CD4-positive, alpha-beta T cell (primary cell): ENCODE data around the gene FAM163B. TPM values are rescaled to one million over a fixed set of nuclear protein-coding genes. Genes with fewer than 3 reads are reported as not detected.

Experiments
- ATAC-seq: fragments of 200-7000 bp; cut with Tn5 transposase; one replicate; pipeline ENCODE4 v1.10.0; 2022; ENCODE audit warnings: mild to moderate bottlenecking; ENCODE audit not compliant: poor library complexity
- CTCF ChIA-PET: fragments of 350-600 bp; sonication (Branson Sonifier 250); formaldehyde crosslinking; loops from one replicate; lab custom pipeline; 2021; ENCODE audit warnings: antibody characterized with exemption, inconsistent platforms; lab: Charles Lee
- POLR2A ChIA-PET: fragments of 350-600 bp; sonication (Branson Sonifier 250); formaldehyde crosslinking; loops from one replicate; lab custom pipeline; 2021; ENCODE audit warnings: antibody characterized with exemption, inconsistent platforms; lab: Charles Lee
- DNase-seq, 14 experiments: peaks; one replicate each; pipeline ENCODE4 v3.0.0-alpha.2; 2013 to 2020; ENCODE audit warnings: mixed read lengths in 2 of 14
- H3K27ac ChIP-seq, 2 donors: one replicate each; pipeline versions ENCODE4 v1.5.1 to v1.7.0; 2013; ENCODE audit warnings: low read length in 2 of 2, low read depth in 1 of 2, mild to moderate bottlenecking in 1 of 2
- H3K27me3 ChIP-seq, 2 experiments: 1 replicate in 1 of 2; 2 replicates in 1 of 2; pipeline versions ENCODE4 v1.6.1 to v1.7.0; 2013; ENCODE audit warnings: low read length in 2 of 2, control low read depth in 1 of 2, mild to moderate bottlenecking in 1 of 2, moderate library complexity in 1 of 2; ENCODE audit not compliant: insufficient read depth in 2 of 2, control insufficient read depth in 1 of 2
- H3K36me3 ChIP-seq: one replicate; pipeline ENCODE4 v1.6.1; 2013; ENCODE audit warnings: low read length, control low read depth; ENCODE audit not compliant: insufficient read depth
- H3K4me1 ChIP-seq: one replicate; pipeline ENCODE4 v1.6.1; 2013; ENCODE audit warnings: low read length, control low read depth; ENCODE audit not compliant: insufficient read depth
- H3K4me3 ChIP-seq: one replicate; pipeline ENCODE4 v1.5.1; 2013; ENCODE audit warnings: mild to moderate bottlenecking, low read length, moderate library complexity
- H3K9me3 ChIP-seq, 2 experiments: 1 replicate in 1 of 2; 2 replicates in 1 of 2; pipeline versions ENCODE4 v1.6.1 to v1.7.0; 2013; ENCODE audit warnings: low read length in 2 of 2, mild to moderate bottlenecking in 2 of 2, control low read depth in 1 of 2, moderate library complexity in 1 of 2; ENCODE audit not compliant: control insufficient read depth in 1 of 2, insufficient read depth in 1 of 2
- H3K27ac Mint-ChIP-seq: one replicate; pipeline ENCODE4 v1.8.0; 2020; ENCODE audit warnings: mixed read lengths
- H3K27me3 Mint-ChIP-seq: one replicate; pipeline ENCODE4 v1.8.0; 2021; ENCODE audit warnings: mixed read lengths
- H3K36me3 Mint-ChIP-seq: one replicate; pipeline ENCODE4 v1.8.0; 2021; ENCODE audit warnings: low read depth, mixed read lengths
- H3K4me1 Mint-ChIP-seq: one replicate; pipeline ENCODE4 v1.8.0; 2021; ENCODE audit warnings: low read depth, mixed read lengths
- H3K4me3 Mint-ChIP-seq: one replicate; pipeline ENCODE4 v1.8.0; 2020; ENCODE audit warnings: mild to moderate bottlenecking, mixed read lengths
- H3K9me3 Mint-ChIP-seq: one replicate; pipeline ENCODE4 v1.8.0; 2020; ENCODE audit warnings: mixed read lengths
- CTCF ChIP-seq: fragments of 200-600 bp; IDR thresholded peaks from one replicate; pipeline ENCODE4 v1.8.0; 2022; ENCODE audit warnings: antibody characterized with exemption, mild to moderate bottlenecking
- intact Hi-C, 2 experiments: fragments of 100-400 bp; cut with DNase I in 1 of 2; cut with micrococcal nuclease in 1 of 2; formaldehyde crosslinking; loops; one replicate each; pipeline versions ENCODE4 v1.15.1 to v1.9.0; 2023 to 2025; cut with DNase I, micrococcal nuclease
- total RNA-seq, 174 experiments: library from RNA in 2 of 174; stranded (reverse) in 2 of 174; gene quantifications; one replicate each; pipeline ENCODE4 v1.2.3 and lab custom pipeline; 2021 to 2026

The FAM163B gene
- total RNA-seq, 2 experiments from 2014 or later, result not detected

DNA sequence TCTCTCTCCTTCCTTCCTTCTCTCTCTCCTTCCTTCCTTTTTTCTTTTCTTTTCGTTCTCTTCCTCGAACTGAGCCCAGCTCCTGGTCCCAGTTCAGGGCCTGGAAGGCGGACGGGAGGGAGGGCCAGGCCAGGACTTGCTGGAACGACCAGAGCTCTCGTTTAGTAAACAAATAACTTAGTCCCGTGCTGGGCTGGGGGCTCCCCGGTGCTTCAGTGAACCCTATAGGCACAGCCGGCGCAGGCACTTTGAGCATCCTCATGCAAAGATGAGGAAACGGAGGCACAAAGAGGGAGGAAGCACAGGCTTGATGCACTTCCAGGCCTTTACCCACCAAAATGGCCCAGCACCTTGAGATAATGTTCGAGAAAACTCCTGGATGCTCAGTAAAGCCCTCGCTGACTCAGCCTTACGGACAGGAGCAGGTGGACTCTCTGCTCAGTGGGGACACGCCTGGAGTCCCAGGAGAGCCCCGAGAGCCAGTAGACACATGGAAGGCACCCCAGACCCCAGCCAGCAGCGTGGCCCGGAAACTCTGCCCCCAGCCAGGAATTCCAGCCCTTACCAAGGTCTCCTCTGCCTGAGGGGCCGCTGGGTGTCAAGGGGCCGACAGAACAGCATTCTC lies 18.8 kb downstream of the FAM163B start:
- Mint-ChIP-seq H3K27me3 (peaks cover 9% of the 10 kb centered on the region), H3K36me3 (no peaks in the 10 kb centered on the region), H3K27ac (no peak overlapping the region), H3K4me1 (no peaks in the 10 kb centered on the region), H3K9me3 (no peaks in the 10 kb centered on the region), H3K4me3 (no peak overlapping the region)
- POLR2A ChIA-PET, result interaction anchor here (1.2 kb wide), 1 partner anchor 81 kb away, joined by 3 read pairs; no protein-coding TSS in a partner anchor
- DNase-seq (no peak), ATAC-seq (no peak)
- Histone ChIP-seq H3K27me3 (peaks cover 9 to 14% of the 10 kb centered on the region in 2 experiments), H3K36me3 (no peaks in the 10 kb centered on the region), H3K9me3 (peaks cover 0 to 22% of the 10 kb centered on the region in 2 experiments), H3K4me1 (peaks cover 7% of the 10 kb centered on the region), H3K4me3 (no peak overlapping the region), H3K27ac (no peak overlapping the region)
- intact Hi-C loops, result loop anchor here in 1 of 2 experiments (2.0 kb wide), 1 partner anchor 126 kb away; no protein-coding TSS in a partner anchor
- CTCF ChIA-PET, result no interaction called here
- no peak for TF ChIP-seq CTCF

- intact Hi-C loops, result loop anchor here (1.0 to 2.0 kb wide), 2 partner anchors 127 to 137 kb away; no protein-coding TSS in a partner anchor
- Histone ChIP-seq H3K27me3 (peaks cover 15 to 21% of the 10 kb centered on the region in 2 experiments), H3K4me3 (no peak overlapping the region), H3K9me3 (peaks cover 0 to 28% of the 10 kb centered on the region in 2 experiments), H3K4me1 (peaks cover 14% of the 10 kb centered on the region), H3K36me3 (no peaks in the 10 kb centered on the region), H3K27ac (no peak overlapping the region)
- Mint-ChIP-seq H3K36me3 (no peaks in the 10 kb centered on the region), H3K27me3 (peaks cover 16% of the 10 kb centered on the region), H3K4me1 (no peaks in the 10 kb centered on the region), H3K4me3 (no peak overlapping the region), H3K9me3 (no peaks in the 10 kb centered on the region), H3K27ac (no peak overlapping the region)
- DNase-seq, result peak; percentile 24 to 67 (median 38)
- TF ChIP-seq CTCF, result peak; percentile 64
- POLR2A ChIA-PET, result interaction anchor here (1.2 kb wide), 1 partner anchor 81 kb away, joined by 3 read pairs; no protein-coding TSS in a partner anchor
- CTCF ChIA-PET, result no interaction called here
- peak; percentile 24 for ATAC-seq
Measured at GRCh38 chr9:133589454-133590227, 19.5 kb downstream of the FAM163B start.

DNA sequence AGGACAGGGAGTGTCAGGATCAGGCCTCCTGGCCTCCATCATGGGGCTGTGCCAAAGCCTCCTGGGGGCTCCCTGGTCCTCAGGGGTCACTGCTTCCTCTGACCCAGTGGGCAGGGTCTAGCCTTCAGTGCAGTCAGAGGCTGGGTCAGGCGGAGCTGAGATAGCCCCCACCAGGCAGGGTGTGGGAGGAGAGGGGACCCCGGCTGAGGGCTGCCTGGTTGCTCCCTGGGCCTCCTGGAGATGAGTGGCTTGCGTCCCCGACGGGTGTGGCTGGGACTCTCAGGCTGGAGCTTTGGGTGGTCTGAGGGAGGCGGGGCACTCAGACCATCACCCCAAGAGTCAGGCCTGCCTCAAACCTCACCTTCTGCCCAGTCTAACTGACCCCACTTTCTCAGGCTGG lies 21.7 kb downstream of the FAM163B start:
- POLR2A ChIA-PET, result no interaction called here
- Histone ChIP-seq H3K4me3 (no peak overlapping the region), H3K36me3 (no peaks in the 10 kb centered on the region), H3K27ac (no peak overlapping the region), H3K27me3 (peaks cover 33 to 43% of the 10 kb centered on the region in 2 experiments), H3K9me3 (peaks cover 0 to 30% of the 10 kb centered on the region in 2 experiments), H3K4me1 (peaks cover 15% of the 10 kb centered on the region)
- ATAC-seq (no peak), DNase-seq (no peak)
- Mint-ChIP-seq H3K27ac (no peak overlapping the region), H3K4me1 (no peaks in the 10 kb centered on the region), H3K36me3 (no peaks in the 10 kb centered on the region), H3K27me3 (peaks cover 32% of the 10 kb centered on the region), H3K9me3 (no peaks in the 10 kb centered on the region), H3K4me3 (no peak overlapping the region)
- intact Hi-C loops, result no loop called here
- CTCF ChIA-PET, result no interaction called here
- TF ChIP-seq CTCF, result no peak
